HepG2 (cell line): ENCODE results near the gene ASTN2. TPM values are rescaled to one million over a fixed set of nuclear protein-coding genes. Genes with fewer than 3 reads are reported as not detected.

Experiments
- AGO2 ChIP-seq: fragments of 200-400 bp; formaldehyde crosslinking; optimal IDR thresholded peaks from 2 replicates; pipeline ENCODE3; 2017; ENCODE audit warnings: mild to moderate bottlenecking, low read depth, low read length, moderate library complexity
- ARID2 ChIP-seq: sonication (generic); formaldehyde crosslinking; IDR thresholded peaks from 2 replicates; pipeline ENCODE4 v1.8.1; 2022; ENCODE audit warnings: mild to moderate bottlenecking, missing genetic modification reagents, borderline replicate concordance
- CBFB ChIP-seq: sonication (generic); formaldehyde crosslinking; IDR thresholded peaks from 2 replicates; pipeline ENCODE4 v1.4.0; 2020; ENCODE audit warnings: missing genetic modification reagents
- DRAP1 ChIP-seq: IDR thresholded peaks from 2 replicates; pipeline ENCODE4 v1.6.1; 2016; ENCODE audit warnings: missing genetic modification reagents, missing compliant biosample characterization
- ETS1 ChIP-seq: sonication (generic); formaldehyde crosslinking; IDR thresholded peaks from 2 replicates; pipeline ENCODE4 v1.4.0; 2020; ENCODE audit warnings: missing genetic modification reagents
- KLF11 ChIP-seq: IDR thresholded peaks from 2 replicates; pipeline ENCODE4 v1.6.1; 2016; ENCODE audit warnings: missing compliant biosample characterization
- MEIS1 ChIP-seq: sonication (generic); formaldehyde crosslinking; IDR thresholded peaks from 2 replicates; pipeline ENCODE4 v1.9.0; 2021; ENCODE audit warnings: mild to moderate bottlenecking, missing genetic modification reagents, moderate library complexity, borderline replicate concordance
- NR3C1 ChIP-seq: sonication (generic); formaldehyde crosslinking; IDR thresholded peaks from 2 replicates; pipeline ENCODE4 v1.4.0; 2020; ENCODE audit warnings: missing genetic modification reagents
- RXRB ChIP-seq: IDR thresholded peaks from 2 replicates; pipeline ENCODE4 v1.6.1; 2016; ENCODE audit warnings: borderline replicate concordance, missing genetic modification reagents, missing compliant biosample characterization
- SNAI1 ChIP-seq: sonication (generic); formaldehyde crosslinking; IDR thresholded peaks from 2 replicates; pipeline ENCODE4 v1.5.0; 2020; ENCODE audit warnings: mild to moderate bottlenecking, missing genetic modification reagents, borderline replicate concordance
- TFAP4 ChIP-seq: sonication (generic); IDR thresholded peaks from 2 replicates; pipeline ENCODE4 v1.6.1; 2016; ENCODE audit warnings: low read depth, borderline replicate concordance
- TP53 ChIP-seq: sonication (generic); formaldehyde crosslinking; conservative IDR thresholded peaks from 2 replicates; pipeline ENCODE4 v1.4.0; 2020; ENCODE audit warnings: missing genetic modification reagents
- ZBTB10 ChIP-seq: sonication (generic); formaldehyde crosslinking; IDR thresholded peaks from 2 replicates; pipeline ENCODE4 v1.4.0; 2020; ENCODE audit warnings: missing genetic modification reagents, borderline replicate concordance
- ZMAT3 ChIP-seq: sonication (generic); formaldehyde crosslinking; conservative IDR thresholded peaks from 2 replicates; pipeline ENCODE4 v1.7.0; 2021; ENCODE audit warnings: missing genetic modification reagents
- ZNF10 ChIP-seq: sonication (generic); formaldehyde crosslinking; IDR thresholded peaks from 2 replicates; pipeline ENCODE4 v1.4.0; 2020; ENCODE audit warnings: mild to moderate bottlenecking, low read depth, missing genetic modification reagents, borderline replicate concordance
- ZNF121 ChIP-seq: sonication (generic); formaldehyde crosslinking; IDR thresholded peaks from 2 replicates; pipeline ENCODE4 v1.5.0; 2020; ENCODE audit warnings: mild to moderate bottlenecking, missing genetic modification reagents
- ZNF235 ChIP-seq: sonication (generic); formaldehyde crosslinking; IDR thresholded peaks from 2 replicates; pipeline ENCODE4 v1.8.1; 2023; ENCODE audit warnings: mild to moderate bottlenecking, missing genetic modification reagents, borderline replicate concordance
- ZNF282 ChIP-seq: fragments of 450-650 bp; IDR thresholded peaks from 2 replicates; pipeline ENCODE4 v1.6.1; 2018; ENCODE audit not compliant: partially characterized antibody
- ZNF292 ChIP-seq: sonication (generic); formaldehyde crosslinking; IDR thresholded peaks from 2 replicates; pipeline ENCODE4 v1.8.1; 2022; ENCODE audit warnings: mild to moderate bottlenecking, low read depth, missing genetic modification reagents, borderline replicate concordance
- ZNF468 ChIP-seq: sonication (generic); formaldehyde crosslinking; IDR thresholded peaks from 2 replicates; pipeline ENCODE4 v1.8.0; 2022; ENCODE audit warnings: mild to moderate bottlenecking, moderate library complexity, missing genetic modification reagents
- ZNF564 ChIP-seq: sonication (generic); formaldehyde crosslinking; IDR thresholded peaks from 2 replicates; pipeline ENCODE4 v1.8.1; 2023; ENCODE audit warnings: mild to moderate bottlenecking, missing genetic modification reagents
- ZNF597 ChIP-seq: sonication (generic); formaldehyde crosslinking; IDR thresholded peaks from 2 replicates; pipeline ENCODE4 v1.5.0; 2020; ENCODE audit warnings: missing genetic modification reagents
- ZNF614 ChIP-seq: IDR thresholded peaks from 2 replicates; pipeline ENCODE4 v1.6.1; 2018; ENCODE audit warnings: missing biosample characterization, missing genetic modification reagents, inconsistent platforms, borderline replicate concordance
- ZNF660 ChIP-seq: sonication (generic); formaldehyde crosslinking; IDR thresholded peaks from 2 replicates; pipeline ENCODE4 v1.5.1; 2020; ENCODE audit warnings: mild to moderate bottlenecking, low read depth, missing genetic modification reagents, borderline replicate concordance
- ZNF788 ChIP-seq: sonication (generic); formaldehyde crosslinking; IDR thresholded peaks from 2 replicates; pipeline ENCODE4 v1.5.0; 2020; ENCODE audit warnings: mild to moderate bottlenecking, missing genetic modification reagents, borderline replicate concordance
- polyA plus RNA-seq, 8 experiments: library from polyadenylated mRNA; depleted of rRNA in 3 of 8; stranded (reverse) in 7 of 8; unstranded in 1 of 8; fragments of >200 nt; fragmentation: Illumina TruSeq in 4 of 8; extraction: Trizol in 4 of 8; gene quantifications; 2 replicates each; pipeline versions ENCODE4 v1.2.1 to v1.2.3, GENCODE V29; 2011 to 2016; ENCODE audit warnings: low read depth in 4 of 8, missing spikeins in 1 of 8, mixed read lengths in 1 of 8; ENCODE audit not compliant: insufficient read depth in 1 of 8
- total RNA-seq, 5 experiments: library from RNA; depleted of rRNA; stranded (reverse); fragments of >200 nt; fragmentation: Illumina TruSeq; extraction: Trizol; gene quantifications; 2 replicates each; pipeline ENCODE4 v1.2.3, GENCODE V29; 2016; ENCODE audit warnings: low read depth in 1 of 5

Gene ASTN2
- total and polyA plus RNA-seq, 2 of the 13 experiments (the other 11 are each of a cell fraction or from before 2014, with no cell fraction given), result 5.2 to 13.5 TPM

GRCh38 chr9:116572095-116572748 lies 842.6 kb downstream of the ASTN2 start (continued):
- TF ChIP-seq ETS1 (CRISPR knock-in tag) (no peak), ZNF788 (CRISPR knock-in tag) (no peak), MEIS1 (peak; percentile 80), NR3C1 (CRISPR knock-in tag) (no peak), RXRB (CRISPR knock-in tag) (peak; percentile 46; the same call in 1 of the 2 replicates), SNAI1 (CRISPR knock-in tag) (no peak), TFAP4 (peak; percentile 91), ZNF597 (CRISPR knock-in tag) (no peak), ZNF468 (CRISPR knock-in tag) (no peak), KLF11 (0 out of 2 replicates have a peak, but pooled peaks have one; percentile 56), ZBTB10 (no peak), ZNF614 (CRISPR knock-in tag) (no peak), ZNF564 (CRISPR knock-in tag) (no peak), DRAP1 (CRISPR knock-in tag) (no peak), ZNF292 (CRISPR knock-in tag) (peak; percentile 32; the same call in 1 of the 2 replicates), AGO2 (no peak), ZNF10 (no peak), ARID2 (no peak), ZNF235 (no peak), ZNF282 (no peak), TP53 (CRISPR knock-in tag) (no peak), ZNF660 (CRISPR knock-in tag) (no peak), ZNF121 (CRISPR knock-in tag) (no peak), ZMAT3 (CRISPR knock-in tag) (no peak), CBFB (CRISPR knock-in tag) (no peak)
